Activated T-helper 2 cell treated with anti-CD3 and anti-CD28 coated beads, Interferon-gamma antibody, Interleukin-2, Interleukin-4, amounts not matched to agents 10 μg/mL and 5 μg/mL and 100 μg/mL, durations not matched to agents 14 hours and 24 hours and 36 hours (primary cell): ENCODE data around the gene SIGLEC11. TPM values are rescaled to one million over a fixed set of nuclear protein-coding genes. Genes with fewer than 3 reads are reported as not detected.
"Not testable (repeated sequence)": the region's sequence is repeated elsewhere in the genome, so short reads cannot be mapped to it uniquely, and the experiment has no call there.

Experiments
- DNase-seq: peaks from one replicate; pipeline ENCODE4 v3.0.0; 2021; ENCODE audit warnings: low spot score
- H3K27ac Mint-ChIP-seq: one replicate; pipeline ENCODE4 v1.8.0; 2021; ENCODE audit warnings: mixed read lengths
- H3K27me3 Mint-ChIP-seq: one replicate; pipeline ENCODE4 v1.8.0; 2021; ENCODE audit warnings: low read depth, mixed read lengths
- H3K36me3 Mint-ChIP-seq: one replicate; pipeline ENCODE4 v1.8.0; 2021; ENCODE audit warnings: low read depth, mixed read lengths
- H3K4me1 Mint-ChIP-seq: one replicate; pipeline ENCODE4 v1.8.0; 2021; ENCODE audit warnings: low read depth, mixed read lengths
- H3K4me3 Mint-ChIP-seq: one replicate; pipeline ENCODE4 v1.8.0; 2021; ENCODE audit warnings: low read depth, mild to moderate bottlenecking, moderate library complexity, mixed read lengths
- H3K9me3 Mint-ChIP-seq: one replicate; pipeline ENCODE4 v1.8.0; 2021; ENCODE audit warnings: mixed read lengths
- intact Hi-C: fragments of 100-400 bp; cut with micrococcal nuclease; formaldehyde crosslinking; loops from one replicate; pipeline ENCODE4 v1.15.1; 2023
- total RNA-seq: library from RNA; stranded (reverse); gene quantifications from 2 replicates; pipeline ENCODE4 v1.2.3, GENCODE V29; 2022

SIGLEC11 gene
- not detected in 2 replicates for total RNA-seq

DNA sequence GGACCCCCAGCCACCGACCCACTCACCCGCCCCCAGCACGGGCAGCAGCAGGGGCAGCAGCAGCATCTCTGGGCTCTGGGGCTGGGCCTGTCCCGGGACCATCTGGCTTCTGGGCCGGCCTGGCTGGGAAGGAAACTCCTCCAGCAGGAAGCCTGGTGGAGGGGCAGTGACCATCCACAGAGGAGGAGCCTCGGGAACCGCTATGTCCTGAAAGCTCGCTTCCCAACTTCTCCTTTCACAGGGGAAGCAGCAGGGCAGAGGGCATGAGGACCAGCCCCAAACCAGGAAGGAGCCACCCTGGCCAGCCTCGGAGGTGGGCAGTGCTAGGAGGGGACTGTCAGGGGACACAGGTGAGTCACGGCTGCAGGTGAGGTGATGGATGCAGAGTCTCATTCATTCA, at the start of gene SIGLEC11:
Gene SIGLEC11, minus strand, starts transcription at position 193 of the 400 bp plus-strand sequence. Its CDS starts 91 bp downstream, at position 102.
- DNase-seq, H3K4me1 Mint-ChIP-seq, intact Hi-C loops, H3K9me3 Mint-ChIP-seq, H3K27ac Mint-ChIP-seq, H3K4me3 Mint-ChIP-seq, H3K27me3 Mint-ChIP-seq, H3K36me3 Mint-ChIP-seq: not testable (repeated sequence)

- DNase-seq = no peak
These were observed 47.6 kb upstream of the SIGLEC11 start for GRCh38 chr19:50008532-50008931.

DNA sequence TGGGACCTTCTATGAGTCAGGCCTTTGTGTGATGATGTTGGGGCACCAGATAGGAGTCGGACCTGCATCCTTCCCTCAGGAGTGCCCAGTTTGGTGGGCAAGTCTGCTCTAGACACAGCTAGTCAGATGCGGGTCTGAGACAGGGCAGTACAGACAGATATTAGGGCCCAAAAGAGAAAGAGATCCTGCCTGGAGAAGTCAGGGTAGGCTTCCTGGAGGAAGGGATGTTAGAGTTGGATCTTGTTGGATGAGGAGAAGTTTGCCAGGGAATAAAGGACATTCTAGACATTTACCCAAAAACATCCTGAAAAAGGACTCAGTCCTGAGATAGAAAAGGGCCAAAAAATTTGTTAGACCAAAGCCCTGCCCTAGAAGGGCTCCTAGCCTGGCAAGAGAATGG, 47.0 kb upstream of the SIGLEC11 start:
- Mint-ChIP-seq H3K36me3 (peaks cover 69% of the 10 kb centered on the region), H3K4me1 (peaks cover 23% of the 10 kb centered on the region), H3K9me3 (no peaks in the 10 kb centered on the region), H3K27ac (no peak overlapping the region), H3K27me3 (no peaks in the 10 kb centered on the region), H3K4me3 (no peak overlapping the region)
- DNase-seq = no peak
- intact Hi-C loops = no loop called here

More at GRCh38 chr19:50008532-50008931, 47.6 kb upstream of the SIGLEC11 start:
- intact Hi-C loops = no loop called here
- H3K9me3 Mint-ChIP-seq = no peaks in the 10 kb centered on the region
- no peaks in the 10 kb centered on the region for H3K27me3 Mint-ChIP-seq
- H3K4me3 Mint-ChIP-seq = no peak overlapping the region
- peaks cover 68% of the 10 kb centered on the region for H3K36me3 Mint-ChIP-seq
- H3K4me1 Mint-ChIP-seq = peaks cover 19% of the 10 kb centered on the region
- no peak overlapping the region for H3K27ac Mint-ChIP-seq

- Mint-ChIP-seq H3K4me1 (peaks cover 23% of the 10 kb centered on the region), H3K27ac (no peak overlapping the region), H3K36me3 (peaks cover 72% of the 10 kb centered on the region), H3K9me3 (no peaks in the 10 kb centered on the region), H3K4me3 (no peak overlapping the region), H3K27me3 (no peaks in the 10 kb centered on the region)
- intact Hi-C loops = no loop called here
- no peak for DNase-seq
These were observed 46.2 kb upstream of the SIGLEC11 start for GRCh38 chr19:50007170-50007569.

DNA sequence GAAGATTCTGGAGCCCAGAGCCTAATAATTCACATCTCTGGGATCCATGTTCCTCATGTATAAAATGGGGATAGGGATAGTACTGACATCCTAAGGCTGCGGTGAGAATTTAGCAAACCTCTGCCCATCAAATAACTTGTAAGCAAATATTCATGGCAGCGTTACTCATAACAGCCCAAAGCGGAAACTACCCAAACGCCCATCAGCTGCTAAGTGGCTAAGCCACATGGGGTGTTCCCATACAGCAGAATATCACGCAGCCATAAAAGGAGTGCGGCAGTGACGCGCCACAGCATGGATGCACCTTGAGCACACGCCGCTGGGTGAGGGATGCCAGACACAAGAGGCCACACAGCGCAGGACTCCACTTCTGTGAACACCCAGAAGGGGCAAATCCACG, 44.5 kb upstream of the SIGLEC11 start:
- no peak overlapping the region for H3K27ac Mint-ChIP-seq
- no peak overlapping the region for H3K4me3 Mint-ChIP-seq
- intact Hi-C loops = loop anchor here (2.0 kb wide), 1 partner anchor 19 kb away; the partner anchor contains the start of gene VRK3
- H3K27me3 Mint-ChIP-seq = no peaks in the 10 kb centered on the region
- H3K4me1 Mint-ChIP-seq = peaks cover 26% of the 10 kb centered on the region
- peaks cover 75% of the 10 kb centered on the region for H3K36me3 Mint-ChIP-seq
- DNase-seq = no peak
- H3K9me3 Mint-ChIP-seq = no peaks in the 10 kb centered on the region

- H3K36me3 Mint-ChIP-seq = peaks cover 84% of the 10 kb centered on the region
- H3K27ac Mint-ChIP-seq = peak overlapping the region; percentile 39
- no peaks in the 10 kb centered on the region for H3K27me3 Mint-ChIP-seq
- H3K4me1 Mint-ChIP-seq = peaks cover 31% of the 10 kb centered on the region
- no peaks in the 10 kb centered on the region for H3K9me3 Mint-ChIP-seq
- peak overlapping the region; percentile 51 for H3K4me3 Mint-ChIP-seq
- intact Hi-C loops = loop anchor here (2.0 kb wide), 1 partner anchor 21 kb away; the partner anchor contains the start of gene VRK3
- peak; percentile 14 for DNase-seq
These were observed 42.9 kb upstream of the SIGLEC11 start for GRCh38 chr19:50003810-50004419.

DNA sequence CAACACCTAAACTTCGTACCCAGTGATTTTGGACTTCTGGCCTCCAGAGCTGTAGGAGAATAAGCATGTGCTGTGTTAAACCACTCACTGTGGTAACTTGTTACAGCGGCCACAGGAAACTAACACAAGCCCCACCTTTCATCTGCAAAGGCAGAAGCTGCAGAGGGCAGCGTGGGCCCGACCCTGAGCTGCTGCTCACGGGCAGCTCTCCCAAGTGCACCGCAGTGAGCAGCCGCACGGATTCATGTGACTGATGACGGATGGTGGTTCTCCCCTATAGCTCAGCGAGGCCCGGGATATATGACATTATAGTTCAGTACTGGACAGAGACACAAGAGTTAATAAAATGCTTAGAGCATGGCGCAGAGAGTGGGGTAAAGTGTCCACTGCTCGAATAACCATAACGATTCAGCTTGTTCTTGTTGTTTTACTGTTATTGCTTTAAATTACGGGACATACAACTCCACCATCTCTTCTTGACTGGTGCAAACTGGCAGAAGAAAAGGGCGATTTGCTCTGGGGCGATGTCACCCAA, 42.3 kb upstream of the SIGLEC11 start:
- Mint-ChIP-seq H3K27me3 (no peaks in the 10 kb centered on the region), H3K4me3 (no peak overlapping the region)
- intact Hi-C loops = no loop called here

GRCh38 chr19:50002386-50002960, 41.5 kb upstream of the SIGLEC11 start:
- Mint-ChIP-seq H3K4me1 (peaks cover 31% of the 10 kb centered on the region), H3K4me3 (no peak overlapping the region), H3K27ac (peak overlapping the region; percentile 38), H3K36me3 (peaks cover 77% of the 10 kb centered on the region), H3K27me3 (no peaks in the 10 kb centered on the region), H3K9me3 (no peaks in the 10 kb centered on the region)
- intact Hi-C loops = no loop called here
- DNase-seq = no peak

More for the DNA sequence above, 42.3 kb upstream of the SIGLEC11 start:
- Mint-ChIP-seq H3K27ac (no peak overlapping the region), H3K9me3 (no peaks in the 10 kb centered on the region), H3K36me3 (peaks cover 78% of the 10 kb centered on the region), H3K4me1 (peaks cover 31% of the 10 kb centered on the region)
- DNase-seq = no peak

DNA sequence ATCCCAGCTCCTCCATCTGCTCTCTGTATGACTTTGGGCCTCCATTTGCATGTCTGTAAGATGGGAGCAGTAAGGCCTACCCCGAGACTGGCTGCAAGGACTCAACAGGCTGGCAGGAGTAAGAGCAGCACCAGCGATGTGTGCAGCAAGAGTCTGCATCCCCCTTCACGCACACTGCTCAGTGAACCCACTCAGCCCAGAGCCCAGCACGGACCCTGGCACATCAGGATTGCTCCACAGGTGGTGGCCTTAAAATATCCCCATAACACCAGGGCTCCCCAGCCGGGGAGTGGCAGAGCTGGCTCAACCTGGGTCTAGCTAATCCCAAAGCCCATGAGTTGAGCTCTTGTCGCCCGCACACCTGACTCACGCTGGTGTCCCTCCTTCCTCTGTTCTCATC, 40.8 kb upstream of the SIGLEC11 start:
- Mint-ChIP-seq H3K36me3 (peaks cover 72% of the 10 kb centered on the region), H3K4me1 (peaks cover 31% of the 10 kb centered on the region), H3K27me3 (no peaks in the 10 kb centered on the region), H3K27ac (no peak overlapping the region), H3K4me3 (no peak overlapping the region), H3K9me3 (no peaks in the 10 kb centered on the region)
- DNase-seq = no peak
- intact Hi-C loops = no loop called here

DNA sequence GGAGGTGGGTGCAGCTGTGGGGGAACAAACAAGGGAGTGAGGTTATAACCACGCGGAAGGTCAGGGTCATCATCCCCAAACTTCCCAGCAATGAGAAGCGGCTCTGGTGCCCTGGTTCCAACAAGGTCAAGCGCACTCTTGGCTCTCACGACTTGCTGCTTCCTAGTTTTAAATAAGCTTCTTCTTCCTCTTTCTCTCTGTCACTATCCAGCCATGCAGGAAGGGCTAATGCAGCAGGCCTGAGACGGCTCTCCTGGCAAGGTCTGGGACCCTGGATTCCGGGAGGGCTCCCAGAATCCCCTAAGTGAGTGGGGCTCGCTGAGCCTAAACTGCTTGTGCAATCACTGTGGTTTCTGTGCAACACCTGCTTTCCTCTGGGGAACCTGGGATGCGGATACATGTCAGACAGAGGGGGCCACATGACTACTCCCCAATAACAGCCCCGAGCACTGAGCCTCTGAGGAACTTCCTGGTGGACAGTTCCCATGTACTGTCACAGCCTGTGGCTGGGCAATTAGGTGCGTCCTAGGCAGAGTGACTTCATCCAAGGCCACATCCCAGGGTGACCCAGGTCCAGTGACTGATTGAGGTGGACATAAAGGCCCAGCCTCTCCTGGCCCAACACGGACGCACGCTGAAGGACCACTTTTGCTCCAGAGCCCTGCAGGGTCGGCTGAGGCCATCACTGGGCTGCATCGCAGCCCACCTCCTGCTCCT, 40.0 kb upstream of the SIGLEC11 start:
- Mint-ChIP-seq H3K36me3 (peaks cover 71% of the 10 kb centered on the region), H3K9me3 (no peaks in the 10 kb centered on the region), H3K4me1 (peaks cover 31% of the 10 kb centered on the region), H3K27ac (no peak overlapping the region), H3K27me3 (no peaks in the 10 kb centered on the region), H3K4me3 (no peak overlapping the region)
- no peak for DNase-seq
- intact Hi-C loops = no loop called here

DNA sequence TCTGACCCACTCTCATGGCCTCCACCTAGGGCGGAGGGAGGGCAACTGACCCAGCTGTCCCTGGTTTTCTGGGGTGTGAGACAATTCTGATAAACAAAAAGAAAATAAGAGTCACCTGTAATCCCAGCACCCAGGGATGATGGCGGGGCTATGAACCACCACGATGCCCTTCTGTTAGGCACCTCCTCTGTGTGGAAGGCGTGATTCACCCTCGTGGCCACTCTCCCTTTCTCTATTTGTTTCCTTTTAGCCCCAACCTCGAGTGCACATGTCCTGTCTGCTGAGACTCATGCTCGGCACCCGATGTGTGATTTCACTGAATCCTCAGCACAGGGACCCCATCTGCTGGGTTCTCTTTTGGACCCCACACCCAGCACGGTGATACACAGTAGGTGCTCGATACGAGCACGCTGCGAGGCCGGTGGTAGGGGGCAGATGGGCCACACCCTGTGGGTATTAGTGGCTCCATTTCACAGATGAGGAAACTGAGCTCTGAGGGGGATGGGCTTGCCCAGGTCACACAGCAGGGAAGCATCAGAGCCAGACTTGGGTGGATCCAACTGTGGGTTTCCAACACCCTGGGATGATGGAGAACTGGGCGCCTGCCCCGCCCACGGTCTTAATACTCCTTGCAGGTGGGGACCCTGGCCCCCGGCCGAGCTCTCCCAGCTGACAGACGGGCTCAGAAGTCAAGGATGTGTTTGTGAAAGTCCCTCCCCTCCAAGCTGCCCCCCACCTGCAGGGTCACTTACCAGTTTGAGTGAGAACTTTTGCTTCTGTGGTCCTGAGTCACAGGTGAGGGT, 39.3 kb upstream of the SIGLEC11 start:
- Mint-ChIP-seq H3K4me1 (peaks cover 27% of the 10 kb centered on the region), H3K36me3 (peaks cover 70% of the 10 kb centered on the region), H3K4me3 (no peak overlapping the region), H3K9me3 (no peaks in the 10 kb centered on the region), H3K27ac (no peak overlapping the region), H3K27me3 (no peaks in the 10 kb centered on the region)
- no peak for DNase-seq
- intact Hi-C loops = no loop called here

GRCh38 chr19:49999371-50000010, 38.5 kb upstream of the SIGLEC11 start:
- Mint-ChIP-seq H3K36me3 (peaks cover 71% of the 10 kb centered on the region), H3K4me1 (peaks cover 21% of the 10 kb centered on the region), H3K4me3 (no peak overlapping the region), H3K27ac (no peak overlapping the region), H3K9me3 (no peaks in the 10 kb centered on the region), H3K27me3 (no peaks in the 10 kb centered on the region)
- intact Hi-C loops = no loop called here
- no peak for DNase-seq
